IPS DF 4.7 (cell line): ENCODE data around the gene SEMA4F.
A peak's percentile ranks its signal among the peaks of the same experiment; 100 is the strongest.
"Not testable (repeated sequence)": the region's sequence is repeated elsewhere in the genome, so short reads cannot be mapped to it uniquely, and the experiment has no call there.

Source experiments
- DNase-seq: peaks from one replicate; pipeline ENCODE4 v3.0.0-alpha.2; 2013; ENCODE audit warnings: low spot score; ENCODE audit errors: extremely low read depth

Gene SEMA4F

DNA sequence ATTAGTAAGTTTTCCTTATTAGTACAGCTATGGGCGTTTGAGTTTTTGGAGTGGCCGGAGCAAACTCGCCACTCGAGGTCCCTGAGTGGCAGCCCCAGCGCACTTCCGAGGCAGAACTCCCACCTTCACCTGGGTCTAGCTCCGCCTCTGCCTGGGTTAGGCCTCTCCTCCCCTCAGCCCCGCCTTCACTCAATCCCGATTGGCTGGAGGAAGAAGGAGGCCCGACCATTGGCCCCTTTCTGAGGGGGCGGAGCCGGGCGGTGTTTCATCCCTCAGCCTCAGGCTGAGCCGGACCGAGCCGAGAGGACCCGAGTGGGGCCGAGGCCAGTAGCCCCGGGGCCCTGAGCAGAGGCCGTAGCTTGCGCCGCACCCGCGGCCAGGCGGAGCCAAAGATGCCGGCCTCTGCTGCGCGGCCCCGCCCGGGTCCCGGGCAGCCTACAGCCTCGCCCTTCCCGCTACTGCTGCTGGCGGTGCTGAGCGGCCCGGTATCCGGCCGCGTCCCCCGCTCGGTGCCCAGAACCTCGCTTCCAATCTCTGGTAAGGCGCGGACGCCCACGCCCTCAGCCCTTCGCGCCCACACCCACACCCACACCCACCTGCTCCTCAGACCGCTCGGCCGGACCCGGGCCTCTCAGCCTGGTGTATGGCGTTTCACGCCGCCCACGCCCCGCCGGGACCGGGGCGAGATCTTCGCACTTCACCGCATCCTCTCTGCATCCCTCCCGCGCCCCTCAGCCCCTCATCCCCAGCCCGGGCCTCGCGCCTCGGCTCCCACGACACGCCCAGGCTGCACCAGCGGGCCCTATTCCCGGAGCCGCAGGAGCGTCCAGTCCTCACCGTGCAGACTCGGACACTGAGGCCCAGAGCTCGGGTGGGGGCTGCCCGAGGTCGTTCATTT is at the start of gene SEMA4F:
TSS of gene SEMA4F (plus strand) at position 263 of the 898 bp plus-strand sequence. CDS start at position 393, 130 bp downstream.
- peak; percentile 92 for DNase-seq

DNA sequence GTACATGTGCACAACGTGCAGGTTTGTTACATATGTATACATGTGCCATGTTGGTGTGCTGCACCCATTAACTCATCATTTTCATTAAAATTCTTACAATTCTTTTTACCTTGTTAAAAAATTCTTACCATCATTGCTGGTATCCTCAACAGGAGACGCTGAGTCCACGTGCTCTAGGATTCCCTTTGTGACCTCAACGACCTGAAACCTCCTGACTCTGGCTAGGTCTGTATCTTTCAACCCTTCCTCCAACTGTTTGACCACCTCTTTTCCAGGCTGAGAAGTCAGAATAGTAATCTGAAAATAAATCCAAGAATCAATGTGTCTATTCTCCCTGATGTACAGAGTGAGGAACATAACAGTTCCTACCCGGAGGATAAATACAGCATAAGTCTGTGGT is 47.1 kb upstream of the SEMA4F start:
- no peak for DNase-seq

- DNase-seq: no peak
Measured at GRCh38 chr2:74617122-74617521, 36.9 kb upstream of the SEMA4F start.

DNA sequence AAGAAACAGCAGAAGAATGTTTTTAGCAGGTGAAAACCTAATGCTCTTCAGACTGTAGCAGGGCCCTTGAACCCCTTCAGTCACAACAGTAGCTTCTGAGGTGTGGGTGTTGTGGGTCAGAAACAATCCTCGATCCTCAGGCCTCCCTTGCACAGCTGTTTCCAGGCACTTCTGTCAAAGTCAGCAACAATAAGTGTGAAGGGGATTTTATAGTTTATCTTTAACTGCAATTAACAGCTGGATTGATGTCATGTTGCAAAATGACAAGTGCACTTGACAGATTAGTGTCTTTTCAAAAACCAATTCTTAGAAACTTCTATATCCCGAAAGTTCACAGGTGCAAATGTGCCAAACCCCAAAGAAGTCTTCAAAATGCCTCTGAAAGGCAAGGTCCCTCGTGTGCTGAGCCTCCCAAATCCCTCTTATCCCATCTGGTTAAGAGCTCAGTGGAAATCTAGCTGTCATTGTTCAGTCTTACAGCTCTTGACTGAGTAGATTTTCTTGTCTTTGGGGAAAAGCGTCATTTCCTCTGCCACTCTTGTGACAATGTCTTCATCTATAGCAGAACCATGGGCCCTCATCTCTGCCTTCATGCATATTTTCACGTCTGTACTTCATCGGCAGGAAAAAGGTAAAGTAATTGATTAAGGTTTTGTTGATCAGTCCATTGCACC is 35.5 kb upstream of the SEMA4F start:
- DNase-seq: no peak

DNA sequence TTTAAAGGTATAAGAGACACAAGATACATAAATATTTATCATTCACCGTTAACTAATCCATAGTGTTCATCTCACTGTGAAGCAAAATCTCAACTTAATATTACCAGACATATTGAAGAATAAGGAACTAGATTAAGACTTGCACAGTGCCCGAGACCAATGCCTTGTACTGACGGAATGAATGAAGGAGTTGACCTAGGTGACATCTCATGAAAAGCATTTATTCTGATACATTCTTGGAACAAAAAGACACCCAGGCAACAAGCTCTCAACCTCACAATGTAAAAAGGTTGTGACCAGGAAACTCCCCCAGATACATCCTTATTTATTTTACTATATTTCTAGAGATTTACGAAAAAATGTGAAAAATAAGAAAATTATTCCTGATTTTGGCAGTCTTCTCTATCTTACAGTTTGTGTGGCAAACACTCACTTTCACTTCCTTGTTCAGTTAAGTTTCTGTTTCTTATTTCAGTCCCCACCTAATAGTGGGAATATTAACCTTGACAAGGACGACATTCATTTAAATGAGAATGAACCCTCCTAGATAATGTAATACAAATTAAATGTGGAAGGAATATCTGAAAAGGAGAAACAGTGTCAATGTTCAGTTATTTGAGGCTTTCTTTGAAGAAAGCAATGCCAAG is 34.3 kb upstream of the SEMA4F start:
- no peak for DNase-seq

- no peak for DNase-seq
Measured at GRCh38 chr2:74620671-74621070, 33.4 kb upstream of the SEMA4F start.

GRCh38 chr2:74625658-74626425 is 28.2 kb upstream of the SEMA4F start:
- no peak for DNase-seq

DNA sequence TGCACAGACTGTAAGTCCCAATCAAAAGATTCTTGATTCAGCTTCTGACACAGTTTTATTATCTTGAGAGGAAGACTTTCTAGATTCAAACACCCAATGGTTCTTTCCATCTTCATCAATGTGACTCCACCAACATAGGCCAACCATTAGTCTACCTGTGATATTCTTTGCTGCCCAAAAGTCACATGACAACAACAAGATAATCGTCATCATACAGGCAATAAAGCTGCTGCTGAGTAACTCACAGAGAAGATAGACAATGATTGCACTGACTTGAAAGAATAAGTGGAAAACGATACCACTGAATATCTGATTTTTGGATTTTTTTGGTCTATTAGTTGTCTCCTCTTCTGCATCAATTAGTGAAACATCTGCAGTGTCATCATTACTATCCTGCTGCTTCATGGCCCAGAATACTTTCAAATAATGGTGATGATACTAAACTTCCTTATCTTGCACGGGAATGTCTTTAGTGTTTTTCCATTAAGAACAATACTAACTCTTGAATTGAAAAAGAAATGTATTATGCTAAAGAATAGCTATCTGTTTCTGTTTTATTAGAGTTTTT is 25.4 kb upstream of the SEMA4F start:
- no peak for DNase-seq

DNA sequence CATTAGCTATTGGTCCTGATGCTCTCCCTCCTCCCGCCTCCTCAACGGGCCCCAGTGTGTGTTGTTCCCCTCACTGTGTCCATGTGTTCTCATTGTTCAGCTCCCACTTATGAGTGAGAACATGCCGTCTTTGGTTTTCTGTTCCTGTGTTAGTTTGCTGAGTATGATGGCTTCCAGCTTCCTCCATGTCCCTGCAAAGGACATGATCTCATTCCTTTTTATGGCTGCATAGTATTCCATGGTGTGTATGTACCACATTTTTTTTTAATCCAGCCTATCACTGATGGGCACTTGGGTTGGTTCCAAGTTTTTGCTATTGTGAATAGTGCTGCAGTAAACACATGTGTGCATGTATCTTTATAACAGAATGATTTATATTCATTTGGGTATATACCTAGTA is 23.6 kb upstream of the SEMA4F start:
- DNase-seq: not testable (repeated sequence)

DNA sequence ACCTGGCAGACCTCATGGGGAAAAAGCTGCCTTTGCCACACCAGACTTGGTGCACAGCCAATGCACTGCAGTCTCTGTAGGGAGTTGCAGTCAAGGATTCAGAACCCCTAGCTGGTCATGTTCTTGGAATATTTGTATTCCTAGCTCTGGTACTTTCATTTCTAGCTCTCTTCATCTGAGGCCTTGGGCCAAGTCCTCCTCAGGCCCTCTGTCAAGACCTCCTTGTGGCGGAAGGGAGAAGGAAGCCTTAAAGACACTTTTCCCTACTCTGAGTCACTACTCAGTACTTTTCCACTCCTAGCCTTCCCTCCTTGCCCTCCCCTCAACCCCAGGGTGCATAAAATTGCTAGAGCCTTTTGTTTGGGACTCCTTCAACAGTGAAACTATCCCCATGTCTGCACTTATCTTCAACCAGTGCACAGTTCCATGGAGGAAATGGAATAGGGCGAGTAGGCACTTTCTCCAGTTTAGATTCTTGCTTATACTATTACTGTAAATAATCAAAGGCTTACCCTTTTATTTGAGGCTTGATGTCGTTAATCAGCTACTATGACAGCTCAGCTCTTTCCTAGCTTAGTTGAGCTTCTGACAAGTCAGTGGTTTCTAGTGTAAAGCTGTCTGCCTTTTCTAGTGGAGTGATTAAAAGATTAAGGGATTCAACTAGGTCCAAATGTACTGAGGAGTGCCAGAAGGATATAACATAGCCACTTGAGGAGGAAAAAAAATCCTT is 21.7 kb upstream of the SEMA4F start:
- no peak for DNase-seq

GRCh38 chr2:74632939-74633312 is 21.1 kb upstream of the SEMA4F start:
- no peak for DNase-seq

DNA sequence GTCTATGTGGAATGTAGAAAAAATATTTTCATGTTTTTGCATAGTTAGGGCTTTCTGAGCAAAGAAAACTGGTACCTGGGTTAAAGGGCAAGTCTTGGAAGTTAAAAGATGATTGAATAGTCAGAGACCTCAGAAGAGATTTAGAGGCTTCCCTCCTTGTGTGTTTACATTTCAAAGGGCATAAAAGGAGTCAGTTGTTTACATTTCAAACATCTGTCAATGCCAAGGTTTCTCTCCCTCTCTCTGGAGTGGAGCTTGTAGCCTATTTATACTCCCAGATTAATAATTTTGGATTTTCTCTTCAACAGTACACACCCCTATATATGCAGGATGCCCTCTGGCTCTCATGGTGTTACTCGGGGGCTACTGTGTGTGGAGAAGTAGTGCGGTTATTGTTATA is 14.5 kb upstream of the SEMA4F start:
- no peak for DNase-seq

DNA sequence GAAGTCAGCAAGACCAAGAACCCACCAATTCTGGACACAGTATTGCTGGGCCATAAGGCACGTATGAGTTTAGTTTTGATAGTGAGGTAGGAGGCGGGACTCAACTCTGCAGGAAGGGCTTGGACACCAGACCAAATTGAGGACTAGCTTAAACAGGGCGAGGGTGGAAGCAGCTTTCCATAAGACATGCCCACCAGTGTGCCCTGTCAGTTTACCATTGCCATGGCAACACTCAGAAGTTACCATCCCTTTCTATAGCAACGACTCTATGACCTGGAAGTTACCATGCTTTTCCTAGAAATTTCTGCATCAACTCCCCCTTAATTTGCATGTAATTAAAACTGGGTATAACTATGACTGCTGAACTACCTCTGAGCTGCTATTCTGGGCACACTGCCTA is 8.7 kb upstream of the SEMA4F start:
- DNase-seq: no peak

GRCh38 chr2:74646201-74646600 is 7.8 kb upstream of the SEMA4F start:
- DNase-seq: no peak

DNA sequence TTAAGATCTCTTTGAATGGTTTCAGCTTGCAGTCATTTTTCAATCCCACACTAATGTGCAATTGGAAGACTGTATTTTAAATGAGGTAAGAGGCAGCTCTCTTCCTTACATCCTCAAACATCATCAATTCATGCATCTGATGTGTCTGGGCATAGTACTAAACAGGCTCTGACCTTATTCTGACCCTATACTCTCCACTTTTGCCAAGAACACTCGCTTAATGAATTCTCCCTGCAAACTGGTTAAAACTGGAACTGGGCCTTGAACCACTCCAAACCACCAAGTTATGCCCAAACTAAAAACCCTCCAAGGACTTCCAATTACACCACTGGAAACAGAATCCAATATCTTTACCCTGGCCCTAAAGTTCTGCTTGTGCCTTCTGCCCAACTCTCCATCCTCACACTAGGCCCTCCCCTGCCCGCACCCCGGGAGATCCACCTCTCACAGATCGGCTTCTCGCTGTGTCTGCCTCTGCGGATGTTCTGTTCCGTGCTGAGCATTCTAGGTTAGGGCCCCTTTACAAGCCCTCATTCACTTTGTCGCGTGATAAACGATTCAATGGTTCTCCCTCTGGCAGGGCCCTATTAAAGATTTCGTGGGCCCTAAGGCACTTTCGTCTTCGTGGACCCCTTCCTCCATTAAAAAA is 7.1 kb upstream of the SEMA4F start:
- no peak for DNase-seq

DNA sequence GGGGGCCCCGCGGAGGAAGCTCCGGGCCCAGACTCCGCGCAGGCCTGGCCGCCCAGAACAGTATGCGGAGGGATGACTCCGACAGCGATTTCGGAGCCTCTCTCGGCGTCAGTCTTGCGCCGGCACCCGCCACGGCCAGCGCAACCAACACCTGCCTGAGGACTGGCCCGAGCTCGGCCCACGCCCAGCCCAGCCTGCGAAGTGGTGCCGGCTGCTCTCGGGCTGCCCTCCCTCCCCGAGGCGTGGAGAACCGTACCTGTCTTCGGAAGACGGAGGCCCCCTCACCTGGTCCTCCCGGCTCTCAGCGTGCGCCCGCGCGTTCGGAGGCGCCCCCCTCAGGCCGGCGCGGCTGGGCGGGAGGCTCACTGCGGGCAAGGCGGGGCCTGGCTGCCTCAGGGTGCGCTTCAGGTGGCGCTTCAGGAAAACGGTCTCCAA is 6.0 kb upstream of the SEMA4F start, which contains the start of gene M1AP:
TSS of gene M1AP (minus strand) at position 322 of the 435 bp plus-strand sequence. CDS start 8,055 bp downstream, outside the sequence.
- no peak for DNase-seq

GRCh38 chr2:74653589-74653984 is 460 bp upstream of the SEMA4F start:
- no peak for DNase-seq

DNA sequence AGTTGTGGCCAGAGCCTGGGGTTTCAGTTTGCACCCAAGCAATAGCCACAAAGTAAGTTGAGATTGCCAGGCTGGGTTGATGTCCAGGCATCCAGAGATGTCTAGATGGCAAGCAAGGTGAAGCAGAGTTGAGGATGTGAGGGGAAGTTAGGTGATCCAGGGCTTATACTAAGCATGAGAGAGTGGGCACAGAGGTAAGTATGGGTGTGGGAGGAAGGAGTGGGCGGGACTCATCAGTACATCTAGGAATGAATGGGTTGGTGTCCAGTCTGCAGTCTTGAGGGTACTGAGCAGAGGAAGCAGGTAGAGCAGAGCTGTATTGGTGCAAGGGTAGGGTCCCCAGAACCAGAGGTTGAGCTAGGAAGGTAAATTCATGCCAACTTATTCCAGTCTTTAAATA is 1.5 kb downstream of the SEMA4F start:
- no peak for DNase-seq

GRCh38 chr2:74658516-74658915 is 4.5 kb downstream of the SEMA4F start:
- no peak for DNase-seq

- DNase-seq: no peak
Measured at GRCh38 chr2:74659462-74659861, 5.4 kb downstream of the SEMA4F start.
